H7 (cell line): ENCODE results near the gene LCP1. TPM values are rescaled to one million over a fixed set of nuclear protein-coding genes. Genes with fewer than 3 reads are reported as not detected.
A peak's percentile ranks its signal among the peaks of the same experiment; 100 is the strongest.
"Not testable (repeated sequence)": the region's sequence is repeated elsewhere in the genome, so short reads cannot be mapped to it uniquely, and the experiment has no call there.

Experiments used
- DNase-seq: peaks from one replicate; pipeline ENCODE4 v3.0.0; 2012
- H3K27me3 ChIP-seq: 2 replicates; pipeline ENCODE4 v1.6.0; 2011; ENCODE audit warnings: mild to moderate bottlenecking, low read length; ENCODE audit not compliant: control insufficient read depth, insufficient read depth
- H3K36me3 ChIP-seq: replicated peaks from 2 replicates; pipeline ENCODE4 v1.5.1; 2011; ENCODE audit warnings: low read length; ENCODE audit not compliant: control insufficient read depth, insufficient read depth
- H3K4me3 ChIP-seq: 2 replicates; pipeline ENCODE4 v1.5.1; 2011; ENCODE audit warnings: low read depth, mild to moderate bottlenecking, control low read depth, low read length, moderate library complexity; ENCODE audit not compliant: insufficient read depth
- total RNA-seq: library from RNA; depleted of rRNA; stranded (reverse); fragments of >200 nt; shearing (Covaris generic); gene quantifications from 2 replicates; pipeline ENCODE4 v1.2.3, GENCODE V29; 2014; rRNA removed

LCP1 gene
- total RNA-seq = 0.62 and 1.9 TPM in 2 replicates

- H3K36me3 ChIP-seq = no peaks in the 10 kb centered on the region
- H3K4me3 ChIP-seq = no peak within 1 kb of the TSS
- DNase-seq = no peak
- no peaks in the 10 kb centered on the region for H3K27me3 ChIP-seq
Measured at GRCh38 chr13:46181840-46182490, at the start of gene LCP1. LCP1 (minus strand) TSS chr13:46182177; CDS start chr13:46159662, 22,515 bp downstream.

DNA sequence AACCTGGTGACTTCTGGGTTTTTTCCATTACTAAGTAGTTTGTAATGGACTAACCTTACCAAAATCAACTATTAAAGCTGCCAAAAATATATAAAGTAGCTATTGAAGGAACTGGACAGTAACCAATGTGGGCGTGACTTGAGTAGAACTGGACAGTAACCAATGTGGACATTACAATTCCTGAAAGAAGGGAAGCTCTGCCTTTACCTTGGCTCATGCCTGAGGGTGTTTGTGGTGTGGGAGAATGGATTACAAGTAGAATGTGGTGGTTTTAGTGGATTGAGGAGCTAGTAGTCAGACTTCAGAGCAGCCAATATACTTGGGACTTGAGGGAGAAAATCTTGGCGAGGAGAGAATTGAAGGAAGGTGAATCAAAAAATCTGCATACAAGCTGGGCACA lies 47.3 kb upstream of the LCP1 start:
- Histone ChIP-seq H3K4me3 (no peak overlapping the region), H3K36me3 (no peaks in the 10 kb centered on the region), H3K27me3 (no peaks in the 10 kb centered on the region)
- DNase-seq = no peak

DNA sequence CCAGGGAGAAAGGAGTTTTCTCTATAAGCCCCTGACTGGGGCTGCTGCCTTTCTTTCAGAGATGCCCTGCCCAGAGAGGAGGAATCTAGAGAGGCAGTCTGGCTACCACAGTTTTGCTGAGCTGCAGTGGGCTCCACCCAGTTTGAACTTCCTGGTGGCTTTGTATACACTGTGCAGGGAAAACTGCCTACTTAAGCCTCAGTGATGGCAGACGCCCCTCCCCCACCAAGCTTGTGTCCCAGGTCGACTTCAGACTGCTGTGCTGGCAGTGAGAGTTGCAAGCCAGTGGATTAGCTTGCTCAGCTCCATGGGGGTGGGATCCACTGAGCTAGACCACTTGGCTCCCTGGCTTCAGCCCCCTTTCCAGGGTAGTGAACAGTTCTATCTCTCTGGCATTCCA lies 38.3 kb upstream of the LCP1 start:
- H3K36me3 ChIP-seq = not testable (repeated sequence)

DNA sequence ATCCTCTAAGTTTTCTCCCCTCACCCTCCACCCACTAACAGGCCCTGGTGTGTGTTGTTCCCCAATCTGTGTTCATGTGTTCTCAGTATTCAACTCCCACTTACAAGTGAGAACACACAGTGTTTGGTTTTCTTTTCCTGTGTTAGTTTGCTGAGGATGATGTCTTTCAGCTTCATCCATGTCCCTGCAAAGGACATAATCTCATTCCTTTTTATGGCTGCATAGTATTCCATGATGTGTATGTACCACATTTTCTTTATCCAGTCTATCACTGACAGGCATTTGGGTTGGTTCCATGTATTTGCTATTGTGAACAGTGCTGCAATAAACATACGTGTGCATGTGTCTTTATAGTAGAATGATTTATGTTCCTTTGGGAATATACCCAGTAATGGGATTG lies 32.8 kb upstream of the LCP1 start:
- H3K27me3 ChIP-seq = peaks cover 13% of the 10 kb centered on the region
- H3K4me3 ChIP-seq, H3K36me3 ChIP-seq, DNase-seq: not testable (repeated sequence)

More for the DNA sequence above, 38.3 kb upstream of the LCP1 start:
- not testable (repeated sequence) for H3K27me3 ChIP-seq, H3K4me3 ChIP-seq, DNase-seq

DNA sequence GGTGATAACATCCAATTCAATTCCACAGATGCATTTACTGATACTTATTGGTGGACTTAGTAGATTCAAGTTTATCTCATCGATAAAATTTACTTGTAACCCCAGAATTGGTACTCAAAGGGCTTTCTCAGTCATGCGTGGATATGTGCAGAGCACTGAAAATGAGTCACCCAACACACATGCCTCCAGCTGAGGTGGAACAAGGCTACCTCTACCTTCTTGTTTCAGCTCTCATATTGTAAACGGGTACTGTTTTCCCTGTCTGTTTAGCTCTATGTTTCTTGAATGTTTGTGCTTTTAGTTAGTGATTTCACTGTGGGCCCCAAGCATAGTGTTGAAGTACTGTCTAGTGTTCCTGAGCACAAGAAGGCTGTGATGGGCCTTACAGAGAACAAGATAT lies 31.3 kb upstream of the LCP1 start:
- Histone ChIP-seq H3K4me3 (no peak overlapping the region), H3K27me3 (peaks cover 13% of the 10 kb centered on the region), H3K36me3 (no peaks in the 10 kb centered on the region)
- no peak for DNase-seq

- Histone ChIP-seq H3K36me3 (no peaks in the 10 kb centered on the region), H3K27me3 (peaks cover 13% of the 10 kb centered on the region), H3K4me3 (peak within 1 kb of the TSS; percentile 46)
- DNase-seq = peak; percentile 86
Measured at GRCh38 chr13:46211483-46212351, 29.7 kb upstream of the LCP1 start, which contains the start of gene LRRC63. LRRC63 (plus strand) TSS chr13:46211928; CDS start chr13:46213035, 1,107 bp downstream.

DNA sequence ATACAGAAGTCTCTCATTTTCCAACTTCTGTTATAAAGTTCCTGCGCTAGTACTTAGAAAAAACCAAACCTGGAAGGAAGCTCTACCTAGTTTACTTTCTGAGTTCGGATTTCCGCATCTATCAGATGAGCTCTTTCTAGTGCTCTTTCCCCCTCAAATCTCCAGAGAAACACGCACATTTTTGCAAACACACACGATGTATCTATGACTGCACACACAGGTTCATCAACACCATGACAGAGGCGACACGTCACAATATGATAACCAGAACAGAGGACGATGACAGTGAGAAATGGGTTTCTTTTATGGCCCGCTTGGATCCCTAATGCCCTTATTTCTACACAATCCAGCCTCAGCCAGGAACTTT lies 29.1 kb upstream of the LCP1 start:
- H3K36me3 ChIP-seq = no peaks in the 10 kb centered on the region
- peak; percentile 15 for DNase-seq
- H3K27me3 ChIP-seq = peaks cover 13% of the 10 kb centered on the region
- peak overlapping the region; percentile 46 for H3K4me3 ChIP-seq

DNA sequence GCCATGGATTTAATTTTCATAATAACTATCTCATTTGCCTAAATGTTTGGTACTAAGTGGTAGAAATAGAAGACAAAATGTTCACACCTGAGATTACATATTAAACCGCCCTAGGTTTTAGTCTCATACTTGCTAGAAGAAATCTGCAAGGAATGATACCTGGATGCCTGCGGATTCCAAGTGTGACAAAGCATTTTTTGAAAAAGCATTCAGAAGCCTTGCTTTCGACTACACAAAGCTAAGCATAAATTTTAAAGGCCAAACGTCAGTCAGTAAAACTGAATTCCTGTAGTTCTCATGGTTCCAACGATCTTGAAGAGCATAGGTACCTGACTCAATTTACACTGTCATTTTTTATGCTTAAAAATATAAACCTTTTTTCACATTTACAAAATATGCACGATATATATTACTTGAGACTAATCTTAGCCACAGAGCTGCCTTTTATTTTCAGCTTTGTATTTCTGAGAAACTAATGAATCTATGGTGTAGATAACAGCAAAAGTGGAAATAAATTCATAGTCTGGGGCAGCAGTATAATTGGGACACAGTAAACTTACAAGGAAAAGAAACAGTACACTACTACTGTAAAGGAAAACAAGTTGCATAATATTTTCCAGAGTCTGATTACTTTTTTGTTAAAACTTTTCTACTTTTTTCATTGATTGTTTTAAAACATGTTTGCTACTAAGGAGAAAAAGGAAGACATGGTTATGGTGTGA lies 28.5 kb upstream of the LCP1 start:
- Histone ChIP-seq H3K36me3 (no peaks in the 10 kb centered on the region), H3K4me3 (no peak overlapping the region), H3K27me3 (peaks cover 13% of the 10 kb centered on the region)

DNA sequence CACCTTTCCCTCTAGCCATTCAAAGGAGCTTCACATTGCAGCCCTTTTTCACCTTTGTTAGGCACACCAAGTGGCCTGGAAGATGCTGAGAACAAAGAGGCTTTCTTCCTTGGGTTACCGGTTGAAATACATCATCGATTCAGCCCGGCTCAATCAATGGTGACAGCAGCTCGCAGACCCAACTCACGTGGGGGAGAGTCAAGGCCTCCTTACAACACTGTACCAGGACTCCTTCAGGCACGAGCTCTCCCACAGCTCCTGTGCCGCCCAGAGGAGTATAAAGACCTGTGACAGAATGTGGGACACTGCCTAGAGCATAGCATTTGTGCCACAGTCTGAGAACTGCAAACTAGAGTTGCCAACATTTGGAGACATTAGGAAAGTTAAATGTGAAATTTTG lies 25.9 kb upstream of the LCP1 start:
- peak; percentile 24 for DNase-seq
- no peaks in the 10 kb centered on the region for H3K36me3 ChIP-seq
- H3K4me3 ChIP-seq = no peak overlapping the region
- peaks cover 13% of the 10 kb centered on the region for H3K27me3 ChIP-seq

More for the DNA sequence above, 28.5 kb upstream of the LCP1 start:
- no peak for DNase-seq

DNA sequence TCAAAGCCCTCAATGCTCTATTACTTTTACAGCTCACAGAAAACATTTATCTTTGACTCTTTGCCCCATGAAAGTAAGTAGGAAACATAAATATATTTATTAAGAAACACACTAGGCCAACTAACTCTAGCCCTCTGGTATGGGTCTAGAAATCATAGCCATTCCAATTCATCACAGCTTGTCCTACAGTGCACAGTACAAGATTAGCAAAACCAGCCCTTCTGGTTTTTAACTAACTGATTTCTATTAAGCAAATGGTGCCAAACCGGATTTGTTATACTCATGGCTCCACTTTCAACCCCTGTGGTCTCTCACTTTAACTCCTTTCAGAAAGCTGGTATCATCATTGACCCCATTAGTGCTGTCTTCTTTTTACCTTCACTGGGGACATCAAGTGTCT lies 24.2 kb upstream of the LCP1 start:
- no peak overlapping the region for H3K4me3 ChIP-seq
- no peak for DNase-seq
- peaks cover 3% of the 10 kb centered on the region for H3K27me3 ChIP-seq
- H3K36me3 ChIP-seq = no peaks in the 10 kb centered on the region

GRCh38 chr13:46202966-46203365 lies 21.0 kb upstream of the LCP1 start:
- Histone ChIP-seq H3K4me3 (no peak overlapping the region), H3K36me3 (no peaks in the 10 kb centered on the region), H3K27me3 (no peaks in the 10 kb centered on the region)
- DNase-seq = no peak

DNA sequence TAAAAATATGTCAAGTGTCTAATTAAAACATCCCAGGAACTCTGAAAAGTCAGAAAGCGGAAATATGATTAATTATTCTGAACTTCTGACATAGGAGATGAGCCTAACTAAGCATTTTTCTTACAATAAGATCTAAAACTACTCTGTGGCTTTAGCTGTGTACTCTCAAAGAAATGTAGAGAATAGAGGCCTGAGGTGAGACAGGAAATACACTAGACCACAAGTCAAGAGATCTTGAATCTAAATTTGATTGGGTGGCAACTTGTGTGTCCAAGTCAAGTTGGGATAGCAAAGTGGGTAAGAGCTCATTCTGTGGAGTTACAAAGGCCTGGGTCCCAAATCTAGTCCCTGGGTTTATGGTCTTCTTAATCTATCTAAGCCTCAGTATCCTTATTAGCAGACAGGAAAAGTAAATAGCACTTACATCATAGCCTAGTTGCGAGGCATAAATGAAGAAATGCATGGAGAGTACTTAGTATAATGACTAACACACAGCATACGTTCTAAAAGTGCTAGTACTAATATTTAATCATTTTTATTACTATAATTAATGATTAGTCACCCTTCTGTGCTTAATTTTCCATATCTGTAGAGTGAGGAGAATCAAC lies 20.3 kb upstream of the LCP1 start:
- Histone ChIP-seq H3K36me3 (no peaks in the 10 kb centered on the region), H3K4me3 (no peak overlapping the region), H3K27me3 (no peaks in the 10 kb centered on the region)
- no peak for DNase-seq

DNA sequence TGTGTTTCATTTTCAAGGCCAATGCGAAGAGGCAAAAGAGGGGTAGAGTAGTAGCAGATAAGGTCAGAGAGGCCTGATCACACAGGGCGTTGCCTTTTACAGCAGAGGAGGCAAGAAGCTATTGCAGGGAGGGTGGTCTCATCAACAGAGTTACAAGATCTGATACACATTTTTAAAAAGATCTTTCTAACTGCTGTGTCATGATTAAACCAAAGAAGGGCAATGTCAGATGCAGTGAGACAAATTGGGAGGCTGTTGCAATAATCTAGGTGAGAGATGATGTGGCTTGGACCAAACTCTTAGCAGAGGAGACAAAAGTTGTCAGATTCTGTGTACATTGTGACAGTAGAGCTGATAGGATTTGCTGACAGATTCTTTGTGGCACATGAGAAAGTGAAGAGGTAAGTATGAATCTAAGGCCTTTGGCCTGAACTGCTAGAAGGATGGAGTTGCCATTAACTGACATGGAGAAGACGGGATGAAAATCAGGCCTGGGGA lies 16.8 kb upstream of the LCP1 start:
- Histone ChIP-seq H3K36me3 (no peaks in the 10 kb centered on the region), H3K4me3 (no peak overlapping the region), H3K27me3 (no peaks in the 10 kb centered on the region)
- DNase-seq = no peak
